ENCODE results near the gene PKP2.
"Not testable (repeated sequence)": the region's sequence is repeated elsewhere in the genome, so short reads cannot be mapped to it uniquely, and the experiment has no call there.

Gene PKP2

DNA sequence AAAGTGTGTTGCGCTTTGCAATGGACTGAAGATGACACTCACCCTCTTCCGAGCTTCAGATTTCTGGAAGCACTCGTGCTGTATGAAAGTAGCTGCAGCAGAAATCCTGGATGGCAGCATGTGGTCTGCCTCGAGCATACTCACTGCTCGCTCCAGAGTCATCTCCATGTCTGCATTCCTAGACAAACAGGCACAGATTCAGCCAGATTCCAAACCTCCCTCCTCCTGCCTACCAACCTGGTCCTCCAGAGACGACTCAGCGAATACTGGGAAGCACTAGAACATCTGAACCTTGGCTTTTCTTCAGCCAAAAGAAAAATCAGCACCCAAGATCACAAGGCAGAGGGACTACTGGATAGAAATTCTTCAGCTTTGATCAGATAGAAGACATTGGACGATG lies 27.7 kb downstream of the PKP2 start:
- TF ChIP-seq Cebpa-rat (IDR thresholded peaks at IDR 0.05), result no peak
- Histone ChIP-seq H3K27ac (no peak overlapping the region), H3K9ac (no peak overlapping the region), H4K20me1 (no peaks in the 10 kb centered on the region), H3K4me2 (no peak overlapping the region), H3K36me3 (no peaks in the 10 kb centered on the region), H3K4me3 (no peak overlapping the region), H3K27me3 (no peaks in the 10 kb centered on the region), H3K9me3 (no peaks in the 10 kb centered on the region), H3K4me1 (no peaks in the 10 kb centered on the region)

- Histone ChIP-seq H4K20me1 (no peaks in the 10 kb centered on the region), H3K9me3 (no peaks in the 10 kb centered on the region), H3K9ac (no peak overlapping the region), H3K27ac (no peak overlapping the region), H3K27me3 (no peaks in the 10 kb centered on the region), H3K4me2 (no peak overlapping the region), H3K4me1 (no peaks in the 10 kb centered on the region), H3K4me3 (no peak overlapping the region), H3K36me3 (no peaks in the 10 kb centered on the region)
- TF ChIP-seq Cebpa-rat (IDR thresholded peaks at IDR 0.05), result no peak
These were observed 31.8 kb downstream of the PKP2 start for GRCh38 chr12:32864731-32865130.

DNA sequence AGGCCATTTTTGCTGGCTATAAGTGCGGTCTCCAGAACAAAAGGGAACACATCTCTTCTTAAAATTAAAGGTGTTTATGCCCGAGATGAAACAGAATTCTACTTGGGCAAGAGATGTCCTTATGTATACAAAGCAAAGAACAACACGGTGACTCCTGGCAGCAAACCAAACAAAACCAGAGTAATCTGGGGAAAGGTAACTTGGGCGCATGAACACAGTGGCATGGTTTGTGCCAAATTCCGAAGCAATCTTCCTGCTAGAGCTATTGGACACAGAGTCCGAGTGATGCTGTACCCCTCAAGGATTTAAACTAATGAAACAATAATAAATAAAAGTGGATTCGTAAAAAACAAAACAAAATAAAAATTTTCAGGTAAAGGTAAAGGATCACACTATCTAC lies 33.4 kb downstream of the PKP2 start:
- no peaks in the 10 kb centered on the region for H3K36me3 ChIP-seq
- H3K4me1 ChIP-seq, result no peaks in the 10 kb centered on the region

DNA sequence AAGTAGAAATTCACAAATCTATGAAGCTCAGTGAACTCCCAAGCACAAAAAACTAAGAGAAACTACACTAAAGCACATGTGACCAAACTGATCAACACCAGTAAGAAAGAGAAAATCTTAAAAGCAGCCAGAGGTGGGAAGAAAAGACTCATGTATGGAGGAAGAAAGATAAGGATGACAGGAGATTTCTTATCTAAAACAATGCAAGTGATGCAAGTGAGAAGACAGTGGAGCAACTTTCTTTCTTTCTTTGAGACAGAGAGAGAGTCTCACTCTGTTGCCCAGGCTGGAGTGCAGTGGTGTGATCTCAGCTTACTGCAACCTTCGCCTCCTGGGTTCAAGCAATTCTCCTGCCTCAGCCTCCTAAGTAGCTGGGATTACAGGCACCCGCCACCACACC lies 34.9 kb downstream of the PKP2 start:
- H3K4me1 ChIP-seq, H3K4me3 ChIP-seq, H3K27ac ChIP-seq, H3K9me3 ChIP-seq, H4K20me1 ChIP-seq, H3K36me3 ChIP-seq, H3K9ac ChIP-seq, H3K27me3 ChIP-seq, H3K4me2 ChIP-seq: not testable (repeated sequence)

More for the DNA sequence above, 33.4 kb downstream of the PKP2 start:
- Histone ChIP-seq H3K4me2 (no peak overlapping the region), H3K9me3 (no peaks in the 10 kb centered on the region), H4K20me1 (no peaks in the 10 kb centered on the region), H3K27me3 (no peaks in the 10 kb centered on the region), H3K27ac (no peak overlapping the region), H3K4me3 (no peak overlapping the region), H3K9ac (no peak overlapping the region)
- no peak for TF ChIP-seq Cebpa-rat (IDR thresholded peaks at IDR 0.05)

GRCh38 chr12:32860192-32860591 lies 36.4 kb downstream of the PKP2 start:
- TF ChIP-seq Cebpa-rat (IDR thresholded peaks at IDR 0.05), result no peak
- H3K27me3 ChIP-seq, result no peaks in the 10 kb centered on the region
- H3K9me3 ChIP-seq, result no peaks in the 10 kb centered on the region
- no peak overlapping the region for H3K27ac ChIP-seq
- no peaks in the 10 kb centered on the region for H3K36me3 ChIP-seq
- no peak overlapping the region for H3K4me2 ChIP-seq
- H3K9ac ChIP-seq, result no peak overlapping the region
- H4K20me1 ChIP-seq, result no peaks in the 10 kb centered on the region
- H3K4me3 ChIP-seq, result no peak overlapping the region
- H3K4me1 ChIP-seq, result no peaks in the 10 kb centered on the region

DNA sequence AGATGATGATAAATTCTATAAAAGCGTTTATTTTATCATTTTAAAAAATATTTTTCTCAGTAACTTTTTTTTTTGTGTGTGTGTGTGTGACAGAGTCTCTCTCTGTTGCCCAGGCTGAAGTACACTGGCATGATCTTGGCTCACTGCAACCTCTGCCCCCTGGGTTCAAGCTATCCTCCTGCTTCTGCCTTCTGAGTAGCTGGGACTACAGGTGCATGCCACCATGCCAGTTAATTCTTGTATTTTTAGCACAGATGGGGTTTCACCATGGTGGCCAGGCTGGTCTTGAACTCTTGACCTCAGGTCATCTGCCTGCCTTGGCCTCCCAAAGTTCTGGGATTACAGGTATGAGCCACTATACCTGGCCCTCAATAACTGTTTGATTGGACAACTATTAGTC lies 37.2 kb downstream of the PKP2 start:
- H3K9ac ChIP-seq, result no peak overlapping the region
- no peak overlapping the region for H3K4me3 ChIP-seq
- H3K36me3 ChIP-seq, result no peaks in the 10 kb centered on the region
- H3K27ac ChIP-seq, result no peak overlapping the region
- H4K20me1 ChIP-seq, result no peaks in the 10 kb centered on the region
- TF ChIP-seq Cebpa-rat (IDR thresholded peaks at IDR 0.05), result no peak
- H3K9me3 ChIP-seq, result no peaks in the 10 kb centered on the region
- H3K27me3 ChIP-seq, result no peaks in the 10 kb centered on the region
- no peak overlapping the region for H3K4me2 ChIP-seq
- H3K4me1 ChIP-seq, result no peaks in the 10 kb centered on the region

GRCh38 chr12:32854716-32855115 lies 41.9 kb downstream of the PKP2 start:
- no peak overlapping the region for H3K4me3 ChIP-seq
- no peak overlapping the region for H3K4me2 ChIP-seq
- no peaks in the 10 kb centered on the region for H4K20me1 ChIP-seq
- H3K9me3 ChIP-seq, result no peaks in the 10 kb centered on the region
- no peaks in the 10 kb centered on the region for H3K4me1 ChIP-seq
- H3K27ac ChIP-seq, result no peak overlapping the region
- no peak for TF ChIP-seq Cebpa-rat (IDR thresholded peaks at IDR 0.05)
- no peak overlapping the region for H3K9ac ChIP-seq
- no peaks in the 10 kb centered on the region for H3K36me3 ChIP-seq
- no peaks in the 10 kb centered on the region for H3K27me3 ChIP-seq

GRCh38 chr12:32854097-32854496 lies 42.5 kb downstream of the PKP2 start:
- no peak overlapping the region for H3K4me2 ChIP-seq
- no peaks in the 10 kb centered on the region for H3K36me3 ChIP-seq
- no peak overlapping the region for H3K9ac ChIP-seq
- H3K27ac ChIP-seq, result no peak overlapping the region
- H3K9me3 ChIP-seq, result no peaks in the 10 kb centered on the region
- H3K4me3 ChIP-seq, result no peak overlapping the region
- no peaks in the 10 kb centered on the region for H4K20me1 ChIP-seq
- H3K27me3 ChIP-seq, result no peaks in the 10 kb centered on the region
- no peaks in the 10 kb centered on the region for H3K4me1 ChIP-seq
- TF ChIP-seq Cebpa-rat (IDR thresholded peaks at IDR 0.05), result no peak

DNA sequence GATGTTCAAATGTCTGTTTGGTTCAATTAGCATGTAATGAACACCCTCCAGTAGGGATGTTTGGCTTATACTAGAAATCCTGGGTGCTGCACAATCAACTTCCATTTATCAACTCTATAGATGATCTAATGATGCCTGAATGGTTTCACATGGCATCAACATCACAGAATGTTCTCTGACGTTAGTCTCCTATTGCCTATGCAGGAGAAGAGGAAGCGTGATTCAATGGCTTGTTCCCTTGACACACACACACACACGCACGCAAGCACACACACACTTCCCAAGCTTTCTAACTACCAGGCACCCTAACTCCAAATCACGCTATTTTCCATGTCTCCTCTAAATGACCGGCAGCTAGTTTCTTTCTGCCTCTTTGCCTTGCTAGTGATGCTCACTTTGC lies 49.3 kb downstream of the PKP2 start:
- Histone ChIP-seq H3K9ac (no peak overlapping the region), H3K27ac (no peak overlapping the region), H3K9me3 (no peaks in the 10 kb centered on the region), H3K4me1 (no peaks in the 10 kb centered on the region), H4K20me1 (no peaks in the 10 kb centered on the region), H3K4me2 (no peak overlapping the region), H3K36me3 (no peaks in the 10 kb centered on the region), H3K4me3 (no peak overlapping the region), H3K27me3 (no peaks in the 10 kb centered on the region)
- TF ChIP-seq Cebpa-rat (IDR thresholded peaks at IDR 0.05), result no peak

DNA sequence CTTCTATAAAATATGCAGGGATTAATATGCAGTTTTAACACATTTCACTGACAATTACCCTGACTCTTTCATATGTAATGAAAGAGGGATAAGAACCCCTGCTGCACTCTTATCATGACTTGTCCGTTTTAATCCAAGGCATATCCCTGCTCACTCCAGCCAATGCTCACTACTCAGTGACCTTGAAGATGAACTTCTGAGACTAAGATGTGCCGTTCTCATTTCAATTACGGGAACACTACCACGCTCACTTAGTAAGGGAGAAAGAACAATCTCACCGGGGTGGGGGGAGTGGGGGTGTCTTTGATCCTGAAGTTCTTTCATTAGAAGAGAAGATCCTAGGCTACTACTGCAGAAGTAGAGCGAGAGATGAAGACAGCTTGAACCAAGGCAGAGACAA lies 50.5 kb downstream of the PKP2 start:
- Histone ChIP-seq H4K20me1 (no peaks in the 10 kb centered on the region), H3K4me1 (no peaks in the 10 kb centered on the region), H3K27me3 (no peaks in the 10 kb centered on the region), H3K9me3 (no peaks in the 10 kb centered on the region), H3K4me2 (no peak overlapping the region), H3K9ac (no peak overlapping the region), H3K27ac (no peak overlapping the region), H3K4me3 (no peak overlapping the region), H3K36me3 (no peaks in the 10 kb centered on the region)
- TF ChIP-seq Cebpa-rat (IDR thresholded peaks at IDR 0.05), result no peak

DNA sequence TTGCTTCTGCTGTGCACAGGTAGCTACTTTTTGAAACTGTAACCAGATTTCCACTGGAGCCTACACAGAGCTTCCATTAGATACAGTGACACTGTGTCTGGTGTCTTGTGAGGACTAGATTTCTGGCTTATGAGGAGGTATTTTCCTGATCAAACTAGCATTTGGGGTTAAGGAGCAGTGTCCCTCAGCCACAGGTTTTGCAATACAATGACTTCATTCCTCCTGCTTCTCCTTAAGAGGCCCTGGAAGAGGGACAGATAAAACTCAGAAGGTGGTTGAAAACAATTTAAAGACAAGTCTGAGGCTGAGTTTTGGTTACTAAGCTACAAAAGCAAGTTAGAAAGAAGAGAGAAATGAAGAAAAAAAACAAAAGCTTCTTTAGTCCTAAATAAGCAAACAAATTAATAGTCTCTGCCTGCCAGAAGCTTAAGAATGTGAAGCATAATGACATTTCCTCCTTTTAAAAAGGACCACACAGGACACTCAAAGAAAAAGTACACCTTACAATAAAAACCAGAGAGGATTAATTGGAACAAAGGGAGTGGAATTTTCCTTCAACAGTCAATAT lies 53.0 kb downstream of the PKP2 start:
- Histone ChIP-seq H3K9me3 (no peaks in the 10 kb centered on the region), H3K4me2 (no peak overlapping the region), H3K27me3 (no peaks in the 10 kb centered on the region), H3K36me3 (no peaks in the 10 kb centered on the region), H3K9ac (no peak overlapping the region), H3K27ac (no peak overlapping the region), H4K20me1 (no peaks in the 10 kb centered on the region), H3K4me1 (no peaks in the 10 kb centered on the region), H3K4me3 (no peak overlapping the region)
- no peak for TF ChIP-seq Cebpa-rat (IDR thresholded peaks at IDR 0.05)

Measured in BLaER1 (cell line).